PC-9 (cell line): Measurements from ENCODE around the gene CUX1.

Experiments used
- CTCF ChIP-seq: fragments of 200-600 bp; sonication (generic); conservative IDR thresholded peaks from 2 replicates; pipeline ENCODE4 v1.6.1; 2017; ENCODE audit warnings: mixed run types, antibody characterized with exemption, mild to moderate bottlenecking, moderate library complexity
- EZH2 ChIP-seq: fragments of 200-600 bp; sonication (generic); IDR thresholded peaks from 2 replicates; pipeline ENCODE4 v1.8.0; 2017; ENCODE audit warnings: antibody characterized with exemption, low read depth

- TF ChIP-seq CTCF (no peak), EZH2 (no peak)
Measured at GRCh38 chr7:101943306-101943705, 125.9 kb downstream of the CUX1 start.
